HG03469 (cell line): Measurements from ENCODE around the gene SYPL2.

ENCODE experiments used
- ATAC-seq: cut with Tn5 transposase; IDR thresholded peaks from one replicate; pipeline ENCODE4 v1.9.1; 2021; ENCODE audit warnings: mild to moderate bottlenecking, moderate library complexity, moderate number of reproducible peaks; ENCODE audit not compliant: unreplicated experiment

SYPL2 gene

DNA sequence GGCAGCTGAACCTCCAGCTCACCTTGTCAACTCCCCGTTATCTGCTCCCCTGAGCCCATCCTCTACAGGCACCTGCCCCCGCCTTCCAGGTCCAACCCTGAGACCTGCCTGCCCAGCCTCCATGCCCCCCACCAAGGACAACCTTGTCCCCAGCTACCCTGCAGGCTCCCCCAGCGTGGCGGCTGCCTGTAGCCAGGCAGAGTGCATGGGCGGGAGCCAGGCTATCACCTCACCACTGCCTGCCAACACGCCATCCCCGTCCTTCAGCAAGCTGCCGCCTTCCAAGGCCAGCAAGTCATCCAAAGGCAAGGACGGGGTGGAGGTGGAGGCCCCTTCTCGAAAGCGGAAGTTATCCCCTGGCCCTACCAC is 24.6 kb downstream of the SYPL2 start:
- no peak for ATAC-seq

DNA sequence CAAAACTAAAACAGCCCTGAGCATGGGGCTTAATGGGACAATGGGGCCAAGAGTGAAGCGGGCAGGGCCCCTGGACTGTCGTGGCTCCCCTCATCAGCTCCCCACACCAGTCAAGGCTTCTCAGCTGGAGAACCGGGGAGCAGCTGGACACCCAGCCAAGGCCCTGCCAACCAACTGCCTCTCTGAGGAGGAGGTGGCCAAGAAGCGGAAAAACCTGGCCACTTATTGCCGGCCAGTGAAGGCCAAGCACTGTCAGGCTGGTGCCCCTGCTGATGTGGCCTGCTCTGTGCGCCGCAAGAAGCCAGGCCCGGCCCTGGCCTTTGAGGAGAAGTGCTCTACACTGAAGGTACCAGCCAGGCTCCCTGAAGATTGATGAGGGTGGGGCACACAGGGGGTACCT is 25.0 kb downstream of the SYPL2 start:
- no peak for ATAC-seq

- ATAC-seq: no peak
Observed at GRCh38 chr1:109492779-109493178, 26.4 kb downstream of the SYPL2 start.

GRCh38 chr1:109493227-109493626 is 26.9 kb downstream of the SYPL2 start:
- no peak for ATAC-seq

DNA sequence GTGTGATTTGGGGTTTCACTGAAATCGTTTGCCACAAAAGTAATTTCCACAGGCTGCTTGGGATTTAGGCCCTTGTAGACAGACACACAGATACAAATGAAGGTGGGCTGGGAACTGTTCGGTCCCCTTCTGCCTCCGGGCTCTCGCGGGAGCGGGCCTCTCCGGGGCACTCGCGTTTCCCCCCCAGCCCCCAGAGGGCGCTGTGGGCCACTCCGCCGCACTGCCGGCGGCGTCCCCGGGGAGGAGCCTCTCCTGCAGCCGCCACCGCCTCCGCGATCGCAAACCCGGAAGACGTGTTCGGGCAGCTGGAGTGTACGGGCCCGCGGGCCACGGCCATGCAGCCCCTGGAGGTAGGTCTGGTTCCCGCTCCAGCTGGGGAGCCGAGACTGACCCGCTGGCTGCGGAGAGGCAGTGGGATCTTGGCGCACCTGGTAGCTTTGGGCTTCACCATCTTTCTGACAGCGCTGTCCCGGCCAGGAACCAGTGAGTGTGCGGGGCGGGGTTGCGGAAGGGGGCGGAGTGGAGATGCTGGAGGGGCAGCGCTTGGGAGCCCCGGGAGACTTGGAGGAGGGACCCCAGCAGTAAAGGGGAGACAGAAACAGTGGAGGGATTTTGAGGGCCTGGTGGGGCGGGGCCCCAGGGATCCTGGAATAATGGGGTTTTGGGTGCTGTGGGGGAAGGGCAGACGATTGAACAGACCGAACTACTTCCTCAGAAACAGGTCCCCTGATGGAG is 27.6 kb downstream of the SYPL2 start, which contains the start of gene CYB561D1:
TSS of gene CYB561D1 (plus strand) at position 290 of the 735 bp plus-strand sequence. CDS start at position 336, 46 bp downstream.
- ATAC-seq: peak; percentile 70

DNA sequence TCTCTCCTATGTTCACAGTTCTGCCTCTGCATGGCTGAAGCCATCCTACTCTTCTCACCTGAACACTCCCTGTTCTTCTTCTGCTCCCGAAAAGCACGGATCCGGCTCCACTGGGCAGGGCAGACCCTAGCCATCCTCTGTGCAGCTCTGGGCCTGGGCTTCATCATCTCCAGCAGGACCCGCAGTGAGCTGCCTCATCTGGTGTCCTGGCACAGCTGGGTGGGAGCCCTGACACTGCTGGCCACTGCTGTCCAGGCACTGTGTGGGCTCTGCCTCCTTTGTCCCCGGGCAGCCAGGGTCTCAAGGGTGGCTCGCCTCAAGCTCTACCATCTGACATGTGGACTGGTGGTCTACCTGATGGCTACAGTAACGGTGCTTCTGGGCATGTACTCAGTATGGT is 29.4 kb downstream of the SYPL2 start:
- ATAC-seq: no peak

- ATAC-seq: no peak
Observed at GRCh38 chr1:109497449-109498160, 31.3 kb downstream of the SYPL2 start.

DNA sequence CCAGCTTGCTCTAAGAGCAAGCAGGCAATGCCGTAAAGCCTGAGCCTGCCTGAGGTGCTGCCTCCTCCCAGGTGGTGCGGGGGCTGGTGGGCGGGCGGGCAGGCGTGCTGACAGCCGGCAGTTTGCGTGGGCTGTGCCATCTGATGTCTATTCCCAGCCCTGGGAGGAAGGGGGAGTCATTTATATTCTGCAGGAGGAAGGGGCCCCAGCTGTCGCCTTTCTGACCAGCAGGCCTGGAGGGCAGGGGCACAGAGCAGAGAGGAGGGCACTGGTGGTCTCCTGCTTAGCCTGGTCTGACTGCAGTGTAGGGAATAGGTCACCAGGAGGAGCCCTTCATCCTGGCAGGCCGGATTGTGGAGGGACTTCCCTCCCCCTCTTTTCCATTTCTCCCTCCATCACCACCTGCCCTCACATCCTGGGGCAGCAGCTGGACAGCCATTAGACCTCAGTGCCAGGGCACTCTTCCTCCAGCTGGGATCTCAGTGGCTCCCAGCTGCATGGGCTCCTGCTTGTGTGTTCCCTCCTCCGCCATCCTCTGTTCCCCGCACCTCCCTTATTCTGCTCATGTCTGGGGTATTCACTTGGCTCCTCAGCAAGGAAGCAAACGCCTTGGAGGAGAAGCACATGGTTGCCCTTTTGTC is 31.9 kb downstream of the SYPL2 start:
- no peak for ATAC-seq

DNA sequence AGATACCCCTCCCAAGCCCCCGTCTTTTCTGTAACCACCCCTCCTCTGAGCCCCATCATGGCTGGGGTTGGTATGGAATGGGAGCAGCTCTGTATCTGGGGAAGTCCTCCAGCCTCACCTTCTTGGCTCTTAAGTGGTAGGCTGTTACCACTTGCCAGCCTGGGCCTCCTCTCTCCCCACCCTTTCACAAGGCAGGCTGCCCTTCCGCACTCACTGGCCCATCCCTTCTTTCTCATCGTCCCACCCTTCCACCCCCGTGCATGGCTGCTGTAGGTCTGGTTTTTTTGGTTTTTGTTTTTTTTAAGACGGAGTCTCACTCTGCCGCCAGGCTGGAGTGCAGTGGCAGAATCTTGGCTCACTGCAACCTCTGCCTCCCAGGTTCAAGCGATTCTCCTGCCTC is 32.7 kb downstream of the SYPL2 start:
- no peak for ATAC-seq

- ATAC-seq: no peak
Observed at GRCh38 chr1:109499661-109500536, 33.6 kb downstream of the SYPL2 start.

- ATAC-seq: no peak
Observed at GRCh38 chr1:109500941-109501381, 34.6 kb downstream of the SYPL2 start.

DNA sequence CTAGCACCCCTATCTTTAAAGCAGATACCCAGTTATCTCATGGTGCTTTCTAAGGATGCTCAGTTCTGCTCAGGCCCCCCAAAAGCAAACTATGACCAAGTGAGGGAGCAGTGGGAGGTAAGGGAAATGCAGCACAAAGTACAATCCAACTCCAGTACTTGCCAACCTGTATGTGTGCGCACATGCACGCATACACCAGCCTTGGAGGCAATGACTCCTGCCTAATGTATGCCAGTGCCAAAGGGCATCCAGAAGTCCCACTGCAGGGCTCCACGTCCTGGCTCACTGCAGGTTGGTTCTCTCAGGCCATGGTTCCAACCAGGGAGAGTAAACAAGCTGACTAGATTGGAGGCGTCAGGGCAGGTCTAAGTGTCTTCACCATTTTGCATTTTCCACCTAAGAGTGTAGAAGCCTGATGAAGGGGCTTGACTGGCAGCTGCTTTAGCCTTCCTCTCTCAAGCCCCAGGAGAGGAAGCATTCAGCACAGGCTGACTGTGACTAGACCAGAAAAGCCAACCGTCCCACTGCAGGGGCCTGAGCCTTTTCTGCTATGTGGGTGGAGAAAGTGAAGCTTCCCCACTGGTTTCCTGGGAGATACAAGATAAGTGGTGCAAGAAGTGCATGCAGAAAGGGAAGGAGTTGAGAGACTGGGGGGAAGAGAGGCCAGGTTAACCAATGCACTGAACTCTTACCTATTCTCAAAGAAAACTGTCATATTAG is 35.5 kb downstream of the SYPL2 start:
- ATAC-seq: no peak

DNA sequence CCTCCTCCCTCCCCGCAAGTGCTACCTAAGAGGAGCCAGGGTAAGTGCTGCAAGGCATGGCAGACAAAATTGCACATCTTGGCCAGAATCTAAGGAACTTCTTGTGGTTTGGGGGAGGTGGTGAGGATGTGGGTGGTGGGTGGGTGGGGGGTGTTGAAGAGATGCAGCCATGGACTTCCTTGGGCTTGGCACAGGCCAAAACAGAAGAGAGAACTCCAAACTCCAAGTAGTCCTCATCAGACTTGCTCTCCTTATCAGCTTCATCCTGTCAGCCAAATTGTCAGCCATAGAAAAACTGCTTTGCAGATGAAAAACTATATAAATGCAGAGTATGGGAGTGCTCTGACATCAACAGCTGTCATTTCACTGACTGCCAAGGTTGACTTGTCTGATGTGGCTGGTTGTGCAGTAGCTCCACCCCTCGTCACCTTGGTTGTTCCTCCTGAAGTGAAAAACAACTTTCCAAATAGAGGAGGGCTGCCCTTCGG is 36.1 kb downstream of the SYPL2 start:
- ATAC-seq: no peak

GRCh38 chr1:109503935-109504334 is 37.6 kb downstream of the SYPL2 start:
- ATAC-seq: no peak

- ATAC-seq: no peak
Observed at GRCh38 chr1:109504974-109505373, 38.6 kb downstream of the SYPL2 start.

DNA sequence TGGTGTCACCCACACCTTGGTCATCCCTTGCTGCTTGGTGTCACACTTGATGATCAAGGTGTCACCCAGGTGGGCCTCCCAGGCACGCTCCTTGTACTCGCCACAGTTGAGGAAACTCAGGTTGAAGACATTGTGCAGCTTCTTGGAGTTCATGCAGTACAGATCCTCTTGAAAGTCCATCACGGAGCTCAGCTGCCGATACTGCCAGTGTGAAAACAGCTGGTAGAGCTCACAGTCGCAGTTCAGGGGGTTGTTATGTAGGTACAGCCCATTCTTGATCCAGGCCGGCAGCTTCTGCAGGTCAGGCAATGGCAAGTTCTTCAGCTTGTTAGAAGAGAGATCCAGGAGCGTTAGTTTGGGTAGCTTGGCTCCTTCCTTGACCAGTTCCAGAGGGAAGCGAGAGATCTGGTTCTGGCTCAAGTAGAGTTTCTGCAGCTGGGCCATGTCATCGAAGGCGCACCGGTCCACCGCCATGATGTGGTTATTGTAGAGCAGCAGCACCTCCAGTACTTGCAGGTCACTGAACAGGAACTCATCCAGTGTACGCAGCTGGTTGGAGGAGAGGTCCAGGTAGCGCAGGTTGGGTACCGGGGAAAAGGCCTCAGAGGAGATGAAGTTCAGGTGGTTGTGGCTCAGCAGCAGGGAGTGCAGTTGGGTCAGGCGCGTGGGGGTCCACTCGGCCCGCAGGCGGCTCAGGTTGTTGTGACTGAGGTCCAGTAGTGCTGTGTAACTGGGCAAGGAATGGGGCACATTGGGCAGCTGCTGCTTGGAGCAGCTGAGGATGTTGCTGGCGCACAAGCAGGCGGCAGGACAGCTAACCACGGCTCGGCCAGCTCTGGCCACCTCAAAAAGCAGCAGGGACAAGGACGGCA is 41.9 kb downstream of the SYPL2 start:
- ATAC-seq: no peak

GRCh38 chr1:109508873-109509175 is 42.5 kb downstream of the SYPL2 start:
- no peak for ATAC-seq

DNA sequence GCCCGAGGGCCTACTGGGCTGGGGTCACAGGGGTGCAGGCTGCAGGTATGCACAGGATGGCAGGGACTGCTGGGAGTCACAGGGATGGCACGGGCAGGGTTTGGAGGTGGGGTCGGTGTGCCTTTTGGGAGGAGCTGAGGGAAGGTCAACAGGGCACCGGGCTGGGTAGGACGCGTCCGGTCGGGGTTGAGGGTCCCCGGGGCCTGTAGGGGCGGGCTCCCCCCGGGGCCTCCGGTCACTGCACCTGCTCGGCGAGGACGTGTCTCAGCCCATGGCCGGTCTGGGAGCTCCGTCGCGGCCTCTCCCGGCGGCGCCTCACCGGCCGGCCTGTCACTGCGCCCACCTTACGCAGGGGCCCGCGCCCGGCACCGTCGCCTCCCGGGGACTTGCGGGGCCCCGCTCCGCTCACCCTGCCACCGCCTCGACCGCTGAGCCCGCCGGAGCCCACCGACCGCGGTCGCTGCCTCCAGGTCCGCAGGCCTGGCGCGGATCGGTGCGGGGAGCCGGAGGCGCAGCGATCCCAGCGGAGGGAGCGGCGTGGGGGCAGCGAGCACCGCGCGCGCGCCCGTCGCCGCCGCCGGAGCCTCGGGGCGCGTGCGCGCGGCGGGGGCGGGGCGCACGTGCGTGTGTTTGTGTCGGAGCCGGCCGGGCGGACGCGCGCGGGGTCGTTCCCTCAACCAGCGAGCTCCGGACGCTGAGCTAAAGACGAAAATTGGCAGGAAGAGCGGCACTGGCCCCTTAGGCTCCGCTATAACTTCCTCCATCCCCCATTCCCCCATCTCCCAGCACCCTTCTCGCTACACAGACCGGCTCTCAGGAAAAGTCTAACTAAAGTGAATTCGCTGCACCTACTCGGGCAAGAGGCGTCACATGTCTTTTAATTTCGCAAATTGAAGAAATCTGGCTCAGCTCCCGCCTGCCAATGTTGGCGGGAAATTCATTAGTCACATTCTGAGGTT is 43.1 kb downstream of the SYPL2 start, which contains the start of gene AMIGO1:
TSS of gene AMIGO1 (minus strand) at position 552 of the 959 bp plus-strand sequence. CDS start 815 bp downstream, outside the sequence.
- ATAC-seq: no peak
